ENCODE data around the gene TSR1.

TSR1 gene

DNA sequence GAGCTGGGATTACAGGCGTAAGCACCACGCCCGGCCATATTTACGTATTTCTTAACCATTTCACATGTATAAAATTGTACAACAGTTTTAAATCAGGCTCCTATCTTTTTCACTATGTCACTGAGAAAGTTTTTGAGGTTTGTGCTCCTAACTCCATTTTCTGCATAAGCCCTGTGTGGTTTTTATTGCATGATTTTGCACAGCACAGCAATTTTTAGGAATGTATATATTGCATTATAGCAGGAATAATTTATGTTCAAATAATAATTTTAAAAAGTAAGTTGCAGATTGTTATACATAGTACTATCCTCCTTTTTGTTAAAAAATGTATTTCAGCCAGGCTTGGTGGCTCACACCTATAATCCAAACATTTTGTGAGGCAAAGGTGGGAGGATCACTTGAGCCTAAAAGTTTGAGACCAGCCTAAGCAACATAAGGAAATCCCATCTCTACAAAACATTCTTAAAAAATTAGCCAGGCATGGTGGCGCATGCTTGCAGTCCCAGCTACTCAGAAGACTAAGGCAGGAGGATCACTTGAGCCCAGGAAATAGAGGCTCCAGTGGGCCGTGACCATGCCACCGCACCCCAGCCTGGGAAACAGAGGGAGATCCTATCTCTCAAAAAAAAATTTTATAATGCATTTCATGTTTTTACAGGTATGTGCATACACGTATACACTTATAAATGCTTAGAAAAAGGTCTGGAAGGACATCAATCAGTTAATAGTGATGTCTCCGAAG, 58.7 kb downstream of the TSR1 start:
- H3K36me3 ChIP-seq: peaks cover 8% of the 10 kb centered on the region
- no peak for TF ChIP-seq CTCF (IDR thresholded peaks at IDR 0.05; ENCODE audit: low read depth, low read length)
- H3K9me3 ChIP-seq: no peaks in the 10 kb centered on the region
- no peaks in the 10 kb centered on the region for H3K4me1 ChIP-seq
- no peak for DNase-seq
- no peak overlapping the region for H3K4me3 ChIP-seq (ENCODE audit: low read depth, low read length)
- no peaks in the 10 kb centered on the region for H3K27me3 ChIP-seq

GRCh38 chr17:2275722-2276121, 60.5 kb downstream of the TSR1 start:
- Histone ChIP-seq H3K4me3 (ENCODE audit: low read depth, low read length) (no peak overlapping the region), H3K27me3 (no peaks in the 10 kb centered on the region), H3K36me3 (no peaks in the 10 kb centered on the region), H3K9me3 (no peaks in the 10 kb centered on the region), H3K4me1 (no peaks in the 10 kb centered on the region)
- DNase-seq: no peak
- no peak for TF ChIP-seq CTCF (IDR thresholded peaks at IDR 0.05; ENCODE audit: low read depth, low read length)

GRCh38 chr17:2274414-2274813, 61.8 kb downstream of the TSR1 start:
- Histone ChIP-seq H3K9me3 (no peaks in the 10 kb centered on the region), H3K4me1 (no peaks in the 10 kb centered on the region), H3K36me3 (no peaks in the 10 kb centered on the region), H3K27me3 (no peaks in the 10 kb centered on the region), H3K4me3 (ENCODE audit: low read depth, low read length) (no peak overlapping the region)
- DNase-seq: no peak
- TF ChIP-seq CTCF (IDR thresholded peaks at IDR 0.05; ENCODE audit: low read depth, low read length): no peak
